Activated CD4-positive, CD25-positive, alpha-beta regulatory T cell treated with anti-CD3 and anti-CD28 coated beads, Interleukin-2, amount 50 U/mL, for 16 hours (primary cell): ENCODE results near the gene NFXL1.

Source experiments
- DNase-seq: peaks from one replicate; pipeline ENCODE4 v3.0.0-alpha.2; 2020; ENCODE audit warnings: low read depth, low spot score

NFXL1 gene

DNA sequence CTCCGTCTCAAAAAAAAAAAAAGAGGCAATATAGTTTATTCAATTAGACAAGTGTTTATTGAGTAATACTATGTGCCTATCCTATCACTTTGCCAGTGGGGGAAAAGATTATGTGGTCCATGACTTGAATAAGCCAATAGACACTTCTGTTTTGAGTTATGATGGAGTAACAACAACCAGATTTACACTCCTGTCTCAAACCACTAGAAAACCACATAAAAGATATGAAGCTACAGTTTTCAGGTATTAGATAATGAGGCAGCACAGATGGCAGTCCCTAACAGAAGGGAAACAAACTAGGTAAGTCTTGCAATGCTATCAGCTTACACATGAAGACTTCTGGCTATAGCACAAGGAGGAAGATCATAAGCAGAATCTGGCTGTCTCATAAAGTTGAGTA is 22.5 kb downstream of the NFXL1 start:
- no peak for DNase-seq

DNA sequence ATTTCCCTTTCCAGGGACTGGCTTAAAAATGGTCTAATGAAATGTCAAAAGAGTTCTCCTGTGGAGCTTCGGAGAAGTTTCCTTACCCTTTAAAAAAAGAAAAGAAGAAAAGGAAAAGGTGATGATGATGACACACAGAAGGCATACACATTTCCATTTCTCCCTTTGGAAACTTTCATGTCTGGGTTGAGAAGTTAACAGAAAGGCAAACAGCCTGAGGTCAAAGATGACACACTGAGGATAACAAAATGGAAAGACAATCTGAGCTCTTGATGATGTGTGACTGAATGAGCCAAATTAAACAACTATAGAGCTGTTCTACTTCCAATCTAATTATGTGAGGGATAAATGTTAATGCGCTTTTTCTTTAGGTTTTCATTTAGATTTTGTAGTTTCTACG is 32.2 kb downstream of the NFXL1 start:
- no peak for DNase-seq

DNA sequence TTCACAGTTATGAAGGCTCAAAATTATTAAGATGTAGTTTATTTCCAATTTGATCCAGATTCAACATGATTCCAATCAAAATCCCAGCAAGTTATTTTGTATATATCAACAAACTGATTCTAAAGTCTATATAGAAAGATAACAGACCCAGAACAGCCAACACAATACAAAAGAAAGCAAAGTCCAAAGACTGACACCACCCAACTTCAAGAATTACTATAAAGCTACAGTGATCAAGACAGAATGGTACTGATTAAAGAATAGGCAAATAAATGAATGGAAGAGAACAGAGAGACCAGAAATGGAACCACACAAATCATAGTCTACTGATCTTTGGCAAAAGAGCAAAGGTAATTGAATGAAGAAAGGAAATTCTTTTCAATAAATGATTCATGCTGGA is 34.9 kb downstream of the NFXL1 start:
- DNase-seq = no peak

DNA sequence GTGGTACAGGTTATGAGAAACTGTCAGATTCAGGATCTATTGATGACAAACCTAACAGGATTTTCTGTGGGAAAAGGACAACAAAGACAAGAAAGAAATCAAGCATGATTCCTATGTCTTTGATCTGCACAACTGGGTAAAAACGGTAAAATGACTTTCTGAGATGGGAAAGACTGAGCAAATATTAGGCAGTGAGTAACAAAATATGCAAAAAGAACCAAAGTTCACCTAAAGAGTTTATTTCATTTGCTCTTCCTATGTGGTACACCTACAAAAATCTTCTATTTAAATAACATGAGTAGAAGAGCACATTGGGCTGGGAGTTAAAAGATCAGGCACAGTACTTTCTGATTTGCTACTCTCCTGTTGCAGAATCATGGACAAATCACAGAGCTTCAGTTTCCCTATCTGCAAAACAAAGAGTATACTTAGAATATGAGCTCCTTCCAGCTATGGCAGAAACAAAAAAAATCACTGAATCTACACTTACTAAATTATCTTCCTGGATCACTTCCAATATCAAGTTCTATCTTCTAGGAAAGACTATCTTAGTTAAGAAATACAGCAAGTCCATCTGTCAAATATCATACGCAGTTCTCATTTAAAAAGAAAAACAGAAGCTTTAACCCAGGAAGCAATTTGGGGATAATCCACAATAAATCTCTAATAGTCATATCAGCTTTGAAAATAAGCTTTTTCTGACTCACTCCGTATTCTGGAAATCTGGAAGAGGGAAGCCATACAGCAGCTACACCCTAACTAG is 37.4 kb downstream of the NFXL1 start:
- DNase-seq = no peak

DNA sequence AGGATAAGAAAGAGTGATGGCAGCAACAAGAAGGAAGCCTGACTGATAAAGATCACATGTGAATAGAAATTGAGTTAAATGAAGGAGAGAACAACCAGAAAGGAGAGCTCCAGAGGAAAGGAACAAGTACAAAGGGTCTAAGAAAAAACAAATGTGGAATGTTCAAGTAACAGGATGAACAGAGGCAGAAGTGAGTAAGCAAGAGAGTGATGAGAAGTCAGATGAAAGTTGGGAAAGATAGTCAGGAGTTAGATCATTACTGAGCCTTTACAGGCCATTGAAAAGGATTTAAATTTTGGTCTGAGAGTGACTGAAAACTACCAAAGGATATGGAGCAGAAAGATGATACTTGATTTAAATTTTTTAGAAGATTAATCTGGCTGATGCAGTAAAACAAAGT is 38.1 kb downstream of the NFXL1 start:
- DNase-seq = no peak

DNA sequence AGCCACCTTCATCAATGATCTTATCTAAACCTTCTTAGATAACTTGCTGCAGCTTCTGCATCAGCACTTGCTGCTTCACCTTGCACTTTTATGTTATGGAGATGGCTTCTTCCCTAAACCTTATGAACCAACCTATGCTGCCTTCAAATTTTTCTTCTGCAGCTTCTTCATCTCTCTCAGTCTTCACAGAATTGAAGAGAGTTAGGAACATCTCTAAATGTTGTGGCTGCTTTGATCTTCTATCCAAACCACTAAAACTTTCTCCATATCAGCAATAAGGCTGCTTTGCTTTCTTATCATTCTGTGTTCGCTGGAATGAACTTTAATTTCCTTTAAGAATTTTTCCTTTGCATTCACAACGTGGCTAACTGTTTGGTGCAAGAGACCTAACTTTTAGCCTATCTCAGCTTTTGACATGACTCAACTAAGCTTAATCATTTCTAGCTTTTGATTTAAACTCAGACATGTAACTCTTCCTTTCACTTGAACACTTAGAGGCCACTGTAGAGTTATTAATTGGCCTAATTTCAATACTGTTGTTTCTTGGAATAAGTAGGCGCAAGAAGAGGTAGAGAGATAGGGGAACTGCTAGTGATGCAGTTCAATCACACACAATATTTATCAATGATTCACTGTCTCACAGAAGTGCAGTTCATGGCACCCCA is 40.4 kb downstream of the NFXL1 start:
- DNase-seq = no peak

DNA sequence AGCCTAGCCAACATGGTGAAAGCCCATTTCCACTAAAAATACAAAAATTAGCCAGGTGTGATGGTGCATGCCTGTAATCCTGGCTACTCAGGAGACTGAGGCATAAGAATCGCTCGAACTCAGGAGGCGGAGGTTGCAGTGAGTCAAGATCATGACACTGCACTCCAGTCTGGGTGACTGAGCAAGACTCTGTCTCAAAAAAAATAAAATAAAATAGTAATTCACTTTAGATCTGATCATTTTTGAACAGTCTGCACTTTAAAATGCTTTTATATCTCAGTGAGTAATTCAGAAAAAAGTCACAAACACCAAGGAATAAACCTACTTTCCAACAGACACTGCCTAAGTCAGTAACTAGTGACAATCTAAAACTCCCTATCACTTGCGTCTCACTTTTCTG is 50.9 kb downstream of the NFXL1 start:
- no peak for DNase-seq

DNA sequence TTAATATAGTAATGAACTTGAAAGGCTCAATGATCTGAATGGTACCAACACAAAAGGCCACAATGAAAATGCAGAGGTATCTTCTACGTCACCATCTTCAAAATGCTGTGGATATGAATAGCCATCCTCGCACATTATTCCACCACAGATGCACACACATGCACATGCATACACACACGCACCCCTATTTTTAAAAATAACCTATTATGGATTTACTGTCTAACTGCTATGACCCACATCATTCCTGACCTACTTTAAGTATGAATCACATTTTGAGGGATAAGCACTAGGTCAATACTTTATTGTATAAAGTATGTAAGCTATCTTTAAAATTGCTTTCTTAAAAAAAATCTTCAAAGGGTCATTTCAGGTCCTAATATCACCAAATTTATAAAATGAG is 52.1 kb downstream of the NFXL1 start:
- DNase-seq = no peak

DNA sequence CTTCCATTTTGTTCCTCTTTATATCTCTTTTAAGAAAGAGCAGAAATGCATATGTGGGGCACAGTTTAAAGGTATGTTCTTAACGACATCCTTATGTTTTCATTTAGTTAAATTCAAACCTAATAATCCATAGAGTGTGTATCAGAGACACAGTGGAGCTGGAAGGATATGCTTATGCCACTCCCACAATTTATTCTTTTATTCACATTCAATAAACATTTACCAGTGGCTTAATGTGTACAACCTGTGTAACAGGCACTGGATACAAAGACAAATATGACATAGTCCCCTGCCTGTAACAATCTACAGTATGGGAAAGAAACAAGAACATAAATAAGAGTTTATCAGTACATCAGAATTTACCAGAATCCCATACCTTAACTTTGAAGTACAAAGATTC is 54.1 kb downstream of the NFXL1 start:
- no peak for DNase-seq

DNA sequence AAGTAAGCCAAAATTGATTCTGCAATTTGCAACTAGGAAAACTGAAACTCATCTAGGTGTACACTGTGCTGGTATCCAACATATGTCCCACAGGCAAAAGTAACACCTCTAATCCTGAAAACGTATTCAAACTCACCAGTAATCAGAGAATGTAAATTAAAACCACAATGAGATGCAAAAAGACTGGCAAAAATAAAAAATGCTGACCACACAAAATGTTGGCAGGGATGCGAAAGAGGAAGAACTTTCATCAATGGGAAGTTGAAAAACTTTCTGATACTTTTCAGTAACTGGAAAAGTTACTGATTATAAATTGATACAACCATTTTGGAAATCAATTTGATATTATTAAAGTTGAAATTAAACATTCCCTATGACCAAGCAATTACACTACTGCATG is 56.4 kb downstream of the NFXL1 start:
- DNase-seq = no peak

DNA sequence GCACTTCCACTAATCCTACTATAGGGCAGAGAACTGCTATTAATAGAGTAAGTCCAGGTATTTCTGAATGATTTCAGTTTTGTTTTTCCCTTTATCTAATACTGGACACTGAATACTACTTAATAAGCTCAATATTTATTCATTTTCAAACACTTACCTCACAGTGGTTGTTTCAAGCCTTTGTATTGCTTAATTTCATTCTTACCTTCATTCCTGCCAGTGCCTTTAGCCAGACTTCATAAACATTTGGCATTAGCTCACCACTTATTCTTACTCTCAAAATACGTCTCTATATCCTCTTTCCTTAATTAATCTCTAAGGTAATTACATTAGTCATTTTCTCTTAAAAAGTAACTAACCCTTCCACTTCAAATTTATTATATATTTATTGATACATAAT is 57.7 kb downstream of the NFXL1 start:
- DNase-seq = no peak

DNA sequence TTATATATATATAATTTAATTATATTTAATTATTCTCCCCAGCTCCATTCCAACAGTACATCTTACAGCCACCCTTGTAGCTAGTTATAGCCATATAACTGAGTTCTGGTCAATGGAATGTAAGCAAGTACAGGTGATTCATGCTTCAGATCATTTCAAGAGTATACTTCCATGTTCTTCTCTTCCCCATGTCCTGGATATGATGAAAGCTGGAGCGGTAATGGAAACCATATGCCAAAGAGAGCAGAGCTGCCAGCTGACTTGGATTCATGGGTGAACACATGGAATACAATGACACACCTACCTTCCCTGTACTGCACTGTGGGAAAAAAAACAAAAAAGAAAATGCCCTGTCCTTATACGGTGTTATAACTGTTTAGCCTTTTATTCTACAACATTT is 59.0 kb downstream of the NFXL1 start:
- no peak for DNase-seq

DNA sequence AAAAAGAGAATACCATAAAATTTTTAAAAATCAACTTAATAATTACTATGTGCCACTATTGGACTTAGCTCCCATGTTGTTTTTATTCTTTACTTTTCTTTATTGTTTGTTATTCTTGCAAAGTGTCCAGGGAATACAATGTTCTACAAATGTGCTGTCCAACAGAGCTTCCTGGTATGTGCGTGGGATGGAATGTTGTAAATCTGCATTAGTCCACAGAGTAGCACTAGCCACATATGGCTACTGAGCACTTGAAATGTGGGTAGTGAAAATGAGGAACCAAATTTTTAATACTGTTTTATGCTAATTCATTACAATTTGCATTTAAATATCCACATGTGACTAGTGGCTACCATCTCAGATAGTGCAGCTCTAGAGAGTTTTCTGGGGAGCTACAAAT is 62.2 kb downstream of the NFXL1 start:
- DNase-seq = no peak

DNA sequence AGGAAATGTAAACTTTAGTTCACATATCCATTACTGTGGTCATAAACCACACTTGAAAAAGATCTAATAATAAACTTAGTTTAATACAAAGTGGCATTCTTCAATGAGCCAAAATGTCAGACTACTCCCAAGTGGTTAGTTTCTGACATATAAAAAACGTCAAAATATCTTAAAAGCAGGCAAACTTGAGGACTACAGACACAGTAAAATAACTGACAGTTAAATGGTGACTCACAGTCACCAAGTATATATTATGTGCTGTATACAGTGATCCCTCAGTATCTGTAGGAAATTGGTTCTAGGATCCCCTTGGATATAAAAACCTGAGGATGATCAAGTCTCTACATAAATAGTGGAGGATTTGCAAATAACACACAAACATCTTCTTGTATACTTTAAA is 64.9 kb downstream of the NFXL1 start:
- no peak for DNase-seq

DNA sequence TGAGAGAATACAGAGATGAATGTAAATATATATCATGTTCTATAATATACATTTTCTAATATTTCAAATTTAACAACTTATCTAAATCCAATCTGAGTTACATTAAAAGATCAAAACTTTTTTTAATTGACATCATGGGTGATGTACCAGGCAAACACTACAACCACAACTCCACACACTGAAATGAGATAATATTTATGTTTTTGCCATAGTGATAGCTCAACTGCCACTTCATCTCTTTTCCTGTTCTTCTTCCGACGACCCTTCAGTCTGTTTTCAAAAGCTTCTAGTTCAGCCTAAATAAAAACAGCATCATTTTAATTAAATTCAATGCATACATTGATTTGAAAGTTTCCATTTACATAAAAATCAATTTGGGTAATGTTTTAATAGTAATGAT is 66.3 kb downstream of the NFXL1 start:
- no peak for DNase-seq

DNA sequence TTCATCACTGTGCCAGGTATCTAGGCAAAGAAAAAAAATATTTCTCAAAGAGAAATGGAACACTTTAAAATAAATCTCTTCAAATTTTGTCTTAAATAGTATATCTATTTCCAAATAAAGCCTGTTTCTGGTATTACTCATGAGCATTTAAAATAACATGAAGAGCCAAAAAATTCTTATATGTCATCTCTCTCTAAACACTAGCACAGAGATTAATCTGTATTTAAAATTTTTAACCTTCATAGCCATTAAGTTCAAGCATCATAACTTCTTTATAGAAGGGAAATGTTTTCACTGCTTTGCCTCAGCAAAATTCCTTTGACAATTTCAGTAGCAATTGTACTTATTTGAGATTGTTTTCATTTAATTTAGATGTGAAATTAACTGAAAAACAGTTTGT is 71.4 kb downstream of the NFXL1 start:
- DNase-seq = no peak

DNA sequence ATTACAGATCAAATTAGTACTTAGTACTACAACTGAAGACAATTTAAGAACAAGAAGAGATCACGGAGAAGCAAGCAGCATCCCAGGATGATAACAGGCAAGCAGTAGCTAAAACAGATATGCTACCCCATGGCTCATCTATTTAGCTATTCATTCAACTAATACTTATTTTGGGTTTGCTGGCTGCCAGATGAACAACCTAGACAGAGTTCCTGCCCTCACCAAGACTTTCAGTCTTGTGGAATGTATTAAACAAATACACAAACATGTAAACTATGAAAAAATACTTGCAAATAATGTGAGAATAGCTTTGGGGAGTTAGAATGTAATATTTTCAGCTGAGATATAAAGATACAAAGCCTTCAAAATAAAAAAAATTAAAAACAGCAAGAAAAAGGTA is 74.1 kb downstream of the NFXL1 start:
- DNase-seq = no peak

DNA sequence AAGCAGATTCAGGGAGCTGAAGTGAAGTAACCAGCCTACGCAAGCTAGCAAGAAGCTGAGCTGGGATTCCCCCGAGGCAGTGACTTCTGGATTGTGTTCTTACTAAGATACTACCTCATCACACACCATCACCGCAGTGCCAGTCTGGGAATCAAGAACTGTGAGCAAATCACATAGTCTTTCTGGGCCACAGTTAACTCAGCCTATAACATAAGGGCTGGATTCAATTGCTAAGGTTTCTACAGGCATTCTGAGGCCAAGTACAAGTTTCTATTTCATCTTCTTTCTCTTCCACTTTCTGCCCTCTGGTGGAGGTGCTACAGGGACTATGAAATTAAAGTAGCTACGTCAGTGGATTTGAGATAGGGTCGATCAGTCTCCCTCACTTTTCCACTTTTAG is 75.1 kb downstream of the NFXL1 start:
- DNase-seq = no peak

DNA sequence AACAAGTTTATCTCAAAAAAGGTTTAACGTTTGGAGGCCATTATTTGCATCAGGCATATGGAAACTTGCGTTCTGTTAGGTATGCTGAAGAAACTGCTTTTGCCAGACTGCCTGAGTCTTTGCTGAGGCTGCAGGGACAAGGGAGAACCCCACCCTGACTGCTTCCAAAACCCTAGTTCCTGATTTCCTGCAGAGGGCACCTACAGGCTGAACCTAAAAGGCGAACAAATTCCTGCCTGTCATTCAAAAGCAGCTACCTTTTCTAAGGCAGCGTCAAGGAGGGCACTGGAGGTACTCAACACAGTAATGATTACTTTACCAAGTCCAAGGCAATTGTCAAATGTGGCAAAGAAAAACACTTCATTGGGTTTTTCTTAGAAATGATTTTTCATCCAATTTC is 75.9 kb downstream of the NFXL1 start:
- DNase-seq = no peak

DNA sequence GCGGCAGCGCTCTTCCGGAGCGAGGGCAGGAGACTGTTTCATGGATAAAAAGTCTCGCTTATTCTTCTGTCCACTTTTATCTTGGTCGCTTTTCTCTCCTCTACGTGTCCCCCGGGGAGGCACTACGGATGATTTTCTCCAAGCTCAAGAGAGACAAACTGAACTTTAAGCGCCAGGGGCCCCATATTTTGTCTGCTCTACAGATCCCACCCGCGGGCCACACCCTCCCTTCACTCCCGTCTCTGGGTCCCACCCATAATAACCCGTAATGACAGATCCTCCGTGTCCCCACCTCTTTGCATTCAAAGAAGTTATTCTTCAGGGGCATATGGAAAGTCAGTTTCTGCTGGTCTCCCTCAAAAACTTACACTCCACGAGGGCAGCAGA is 76.5 kb downstream of the NFXL1 start, which contains the start of gene CORIN:
Gene CORIN, minus strand, starts transcription at position 160 of the 387 bp plus-strand sequence. Its CDS starts 118 bp downstream, at position 42.
- no peak for DNase-seq

DNA sequence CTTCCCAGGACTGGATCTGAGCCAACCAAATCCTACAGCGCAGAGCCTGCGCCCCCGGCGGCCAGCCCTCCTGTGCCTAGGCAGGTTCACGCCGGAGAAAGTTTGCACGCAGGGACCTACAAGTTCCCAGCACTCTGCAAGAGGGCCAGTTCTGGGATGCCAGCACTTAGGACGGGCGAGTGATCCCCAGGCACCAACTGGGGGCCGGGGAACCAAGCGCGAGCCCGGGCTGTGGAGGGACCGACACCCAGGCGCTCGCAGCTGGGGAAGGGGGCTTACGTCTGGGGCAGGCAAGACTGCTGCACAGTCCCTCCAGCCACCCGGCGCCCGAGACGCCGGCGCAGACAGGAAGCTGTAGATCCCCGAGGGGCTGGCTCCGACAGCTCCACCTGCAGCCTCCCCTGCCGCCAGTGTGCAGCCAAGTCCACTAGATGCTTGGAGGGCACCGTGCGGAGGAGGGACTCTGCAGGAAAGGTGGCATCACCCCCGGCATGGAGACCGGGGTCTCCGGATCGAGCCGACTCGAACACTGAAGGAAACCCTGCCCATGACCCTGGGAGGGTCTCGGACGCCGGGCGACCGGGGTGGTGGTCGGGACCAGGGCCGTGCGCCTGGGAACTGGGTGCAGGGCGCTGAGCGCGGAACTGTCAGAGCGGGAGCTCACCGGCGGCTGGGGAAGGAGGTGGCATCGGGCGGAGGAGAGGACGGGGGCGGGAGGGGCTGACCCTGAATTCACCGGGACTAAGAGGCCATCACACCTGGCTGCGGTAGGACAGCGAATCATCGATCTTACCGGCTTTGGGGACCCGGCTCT is 77.1 kb downstream of the NFXL1 start:
- no peak for DNase-seq

DNA sequence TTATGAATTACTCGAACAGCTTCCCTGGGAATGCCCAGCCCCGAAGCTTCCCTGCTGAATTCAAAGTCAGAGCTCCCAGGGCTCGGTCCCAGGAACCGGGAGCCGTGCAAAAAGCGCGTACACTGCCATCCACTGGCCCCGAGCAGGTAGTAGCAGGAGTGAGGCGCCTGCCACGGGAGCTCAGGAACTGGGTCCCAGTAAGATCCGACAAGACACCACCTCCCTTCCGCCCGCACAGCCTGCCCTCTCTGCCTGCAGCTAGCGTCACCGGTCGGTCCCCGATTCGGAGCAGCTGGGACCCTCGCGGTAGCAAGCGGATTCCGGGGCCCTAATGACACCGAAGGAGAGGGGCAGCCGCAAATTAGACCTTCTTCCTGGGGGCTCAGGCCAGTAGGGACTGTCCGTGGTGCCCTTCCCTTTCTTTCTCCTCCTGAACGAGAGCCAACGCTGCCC is 77.7 kb downstream of the NFXL1 start:
- DNase-seq = no peak

DNA sequence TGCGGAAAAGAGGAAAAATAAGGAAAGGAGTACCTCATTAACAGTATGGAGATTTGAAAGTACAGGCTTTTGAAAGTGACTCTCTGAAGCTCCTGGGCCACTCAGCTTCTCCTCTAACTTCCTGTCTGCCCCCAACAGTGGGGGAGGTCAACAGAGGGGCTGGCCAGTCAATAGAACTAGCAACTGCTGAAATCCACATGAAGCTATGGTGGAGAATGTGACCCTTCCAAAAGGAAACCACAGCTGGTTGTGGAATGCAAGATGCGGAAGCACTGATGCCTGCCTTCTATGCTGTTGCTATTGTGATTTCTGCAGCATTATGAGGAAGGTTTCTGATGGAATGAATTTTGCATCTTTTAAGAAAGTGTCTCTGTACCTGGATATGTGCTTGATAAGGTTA is 78.9 kb downstream of the NFXL1 start:
- DNase-seq = no peak
